RWPE1 (cell line): ENCODE data around the gene ACTN4.

ENCODE experiments used
- CTCF ChIA-PET: fragments of 350-600 bp; sonication (Branson Sonifier 250); formaldehyde crosslinking; extraction: SDS; loops from one replicate; lab custom pipeline; 2021; lab: Yijun Ruan, JAX
- POLR2A ChIA-PET: fragments of 400-600 bp; formaldehyde crosslinking; extraction: SDS; loops from one replicate; lab custom pipeline; 2020; ENCODE audit warnings: antibody characterized with exemption; ENCODE audit not compliant: low non-redundant PET; lab: Yijun Ruan, JAX
- DNase-seq: peaks from one replicate; pipeline ENCODE4 v3.0.0; 2012; ENCODE audit warnings: low spot score
- H3K27ac ChIP-seq: fragments of 450-650 bp; 2 replicates; pipeline ENCODE4 v1.5.1; 2017
- TF ChIP-seq, protein P1 (sequence below): fragments of 450-650 bp; conservative IDR thresholded peaks from 2 replicates; pipeline ENCODE4 v1.5.1; 2017; ENCODE audit warnings: low read depth, mild to moderate bottlenecking

ACTN4 gene

GRCh38 chr19:38674388-38675171, 27.1 kb downstream of the ACTN4 start:
- peak overlapping the region; percentile 86 for H3K27ac ChIP-seq
- ChIA-PET POLR2A (interaction anchor here (0.5 kb wide), 1 partner anchor 161 kb away, joined by 4 read pairs; no protein-coding TSS in a partner anchor), CTCF (interaction anchor here (0.6 kb wide), 2 partner anchors 84 to 104 kb away, joined by 3 to 4 read pairs; no protein-coding TSS in a partner anchor)
- no peak for DNase-seq
- TF ChIP-seq, protein P1, sequence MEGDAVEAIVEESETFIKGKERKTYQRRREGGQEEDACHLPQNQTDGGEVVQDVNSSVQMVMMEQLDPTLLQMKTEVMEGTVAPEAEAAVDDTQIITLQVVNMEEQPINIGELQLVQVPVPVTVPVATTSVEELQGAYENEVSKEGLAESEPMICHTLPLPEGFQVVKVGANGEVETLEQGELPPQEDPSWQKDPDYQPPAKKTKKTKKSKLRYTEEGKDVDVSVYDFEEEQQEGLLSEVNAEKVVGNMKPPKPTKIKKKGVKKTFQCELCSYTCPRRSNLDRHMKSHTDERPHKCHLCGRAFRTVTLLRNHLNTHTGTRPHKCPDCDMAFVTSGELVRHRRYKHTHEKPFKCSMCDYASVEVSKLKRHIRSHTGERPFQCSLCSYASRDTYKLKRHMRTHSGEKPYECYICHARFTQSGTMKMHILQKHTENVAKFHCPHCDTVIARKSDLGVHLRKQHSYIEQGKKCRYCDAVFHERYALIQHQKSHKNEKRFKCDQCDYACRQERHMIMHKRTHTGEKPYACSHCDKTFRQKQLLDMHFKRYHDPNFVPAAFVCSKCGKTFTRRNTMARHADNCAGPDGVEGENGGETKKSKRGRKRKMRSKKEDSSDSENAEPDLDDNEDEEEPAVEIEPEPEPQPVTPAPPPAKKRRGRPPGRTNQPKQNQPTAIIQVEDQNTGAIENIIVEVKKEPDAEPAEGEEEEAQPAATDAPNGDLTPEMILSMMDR = no peak

DNA sequence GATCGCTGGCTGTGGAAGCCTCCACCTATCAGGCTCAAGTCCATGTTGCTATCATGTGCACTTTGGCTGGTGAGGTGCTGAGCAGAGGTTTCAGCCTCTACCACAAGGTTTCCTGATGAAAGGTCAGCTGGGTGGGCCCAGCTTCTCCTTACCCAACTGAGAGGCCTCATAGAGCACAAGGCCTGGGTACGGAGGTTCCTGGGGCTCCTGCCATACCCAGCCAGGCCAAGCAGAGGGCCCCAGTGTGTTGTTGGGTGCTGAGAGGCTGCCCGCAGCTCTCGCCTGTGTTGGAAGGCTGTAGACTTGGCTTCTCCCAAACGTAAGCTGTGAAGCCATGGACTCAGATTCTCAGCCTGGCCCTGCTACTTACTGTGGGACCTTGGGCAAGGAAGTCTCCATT, 28.2 kb downstream of the ACTN4 start:
- CTCF ChIA-PET = no interaction called here
- no peak for DNase-seq
- H3K27ac ChIP-seq = peak overlapping the region; percentile 86
- TF ChIP-seq, protein P1 = no peak
- POLR2A ChIA-PET = no interaction called here

DNA sequence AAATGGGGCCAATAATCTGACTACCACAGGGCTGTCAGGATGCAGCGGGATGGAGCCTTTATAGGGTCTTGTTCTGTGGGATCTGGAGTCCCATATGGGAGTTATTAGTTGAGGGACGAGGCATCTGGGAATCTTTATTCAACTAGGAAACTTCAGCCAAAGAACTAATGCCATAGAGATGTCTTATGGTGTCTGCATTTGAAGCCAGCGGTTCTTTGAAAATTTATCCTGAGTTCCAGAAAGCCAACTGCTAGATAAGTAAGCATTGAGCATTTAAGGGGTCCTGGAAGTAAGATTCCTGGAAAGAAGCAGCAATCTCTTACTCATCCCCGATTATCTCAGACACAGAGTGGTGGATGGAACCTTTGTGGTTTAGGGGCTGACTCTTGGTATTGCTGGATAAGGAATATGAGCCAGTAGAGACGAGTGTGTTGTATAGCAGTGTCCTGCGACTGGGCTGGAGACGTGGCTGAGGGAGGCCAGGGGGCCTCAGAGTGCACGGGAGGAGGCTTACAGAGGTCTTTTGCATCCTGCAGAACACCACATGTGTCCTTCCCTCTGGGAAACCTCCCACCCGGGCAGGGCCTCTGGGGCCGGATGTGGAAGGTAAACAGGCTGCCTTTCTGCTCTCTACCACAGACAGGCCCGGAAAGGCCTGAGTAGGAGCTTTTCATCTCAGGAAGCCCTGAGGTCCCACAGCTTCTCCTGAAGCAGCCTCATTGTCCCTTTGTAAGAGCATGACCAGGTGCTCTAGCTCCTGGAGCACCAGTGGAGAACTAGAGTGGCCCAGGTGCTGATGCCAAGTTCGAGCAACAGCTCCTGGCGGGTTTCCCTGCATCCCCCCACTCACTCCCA, 28.8 kb downstream of the ACTN4 start:
- ChIA-PET POLR2A (no interaction called here), CTCF (no interaction called here)
- no peak for DNase-seq
- TF ChIP-seq, protein P1 = no peak
- peak overlapping the region; percentile 86 for H3K27ac ChIP-seq

DNA sequence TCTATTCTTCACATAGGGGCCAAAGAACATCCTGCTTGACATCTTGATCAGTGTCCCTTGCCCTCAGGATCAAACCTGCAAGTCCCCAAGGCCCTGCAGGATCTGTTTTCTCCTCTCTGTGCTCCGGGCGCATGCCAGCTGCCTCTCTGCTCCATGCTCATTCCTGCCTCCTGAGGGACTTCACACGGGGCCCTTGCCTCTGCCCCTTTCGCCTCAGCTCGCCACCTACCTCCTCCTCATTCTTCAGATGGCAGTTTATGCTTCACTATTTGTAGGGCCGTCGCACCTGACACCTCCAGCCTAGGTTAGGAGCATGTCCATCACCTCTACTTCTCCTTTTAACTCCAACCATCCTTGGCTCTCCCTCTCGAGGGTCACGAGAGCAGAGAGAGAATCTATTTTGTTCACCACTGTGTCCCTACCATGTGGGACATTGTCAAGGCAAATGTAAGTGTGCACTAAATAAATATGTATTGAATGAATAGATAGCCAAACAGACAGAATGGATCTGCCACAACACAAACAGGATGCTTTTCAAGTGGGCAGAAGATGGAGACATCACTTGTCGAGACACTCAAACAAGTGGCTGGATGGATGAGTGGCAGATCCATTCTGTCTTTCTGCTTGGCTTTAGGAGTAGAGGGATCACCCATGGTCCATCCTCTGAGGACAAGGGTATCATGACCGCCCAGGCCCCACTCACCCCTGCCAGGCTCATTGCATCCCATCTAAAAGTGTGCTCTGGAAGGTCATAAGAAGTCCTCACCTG, 29.6 kb downstream of the ACTN4 start:
- POLR2A ChIA-PET = no interaction called here
- CTCF ChIA-PET = no interaction called here
- TF ChIP-seq, protein P1 = no peak
- DNase-seq = no peak
- peak overlapping the region; percentile 100 for H3K27ac ChIP-seq

DNA sequence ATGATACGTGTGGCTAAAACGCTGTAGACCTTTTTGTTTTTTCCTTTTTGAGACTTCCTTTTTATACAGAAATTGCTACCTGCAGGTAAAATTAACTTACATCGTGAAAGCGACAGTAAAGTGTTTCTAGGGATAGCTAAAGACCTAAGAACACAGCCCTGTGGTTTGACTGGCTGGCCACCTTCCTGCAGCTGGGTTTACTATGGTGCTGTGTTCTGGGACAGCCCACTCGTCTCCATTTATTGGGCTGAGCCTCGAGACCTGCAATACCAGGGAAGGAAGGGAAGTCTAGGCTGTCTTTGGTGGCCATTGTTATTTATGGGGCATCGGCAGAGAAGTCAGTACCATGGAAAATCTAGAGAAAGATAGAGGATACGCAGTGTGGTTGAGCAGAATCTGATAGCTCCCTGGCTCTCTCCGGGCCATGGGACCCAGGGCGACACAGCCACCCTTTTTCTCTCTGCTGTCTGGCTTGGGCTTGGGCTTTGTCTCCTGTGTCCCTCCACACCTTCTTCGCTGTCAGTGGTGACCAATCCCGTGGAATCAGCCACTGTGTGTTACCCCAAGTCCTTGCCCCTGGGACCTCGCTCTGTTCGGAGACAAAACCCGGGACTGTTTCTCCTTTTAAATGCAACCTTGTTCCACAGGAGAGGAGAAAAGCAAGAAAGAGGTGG, 30.9 kb downstream of the ACTN4 start:
- POLR2A ChIA-PET = no interaction called here
- TF ChIP-seq, protein P1 = no peak
- peak overlapping the region; percentile 100 for H3K27ac ChIP-seq
- CTCF ChIA-PET = no interaction called here
- DNase-seq = no peak
